Pulmonary artery endothelial cell (primary cell): ENCODE results near the gene SRSF3. TPM values are rescaled to one million over a fixed set of nuclear protein-coding genes. Genes with fewer than 3 reads are reported as not detected.
"Not testable (repeated sequence)": the region's sequence is repeated elsewhere in the genome, so short reads cannot be mapped to it uniquely, and the experiment has no call there.

Source experiments
- DNase-seq: peaks from one replicate; pipeline ENCODE4 v3.0.0-alpha.2; 2011; ENCODE audit warnings: low read depth, low spot score
- total RNA-seq: library from RNA; depleted of rRNA; stranded (reverse); fragments of >200 nt; gene quantifications from 2 replicates; pipeline ENCODE4 v1.2.3, GENCODE V29; 2014

SRSF3 gene
- total RNA-seq, 1 donor from 2014 or later = 415 TPM

DNA sequence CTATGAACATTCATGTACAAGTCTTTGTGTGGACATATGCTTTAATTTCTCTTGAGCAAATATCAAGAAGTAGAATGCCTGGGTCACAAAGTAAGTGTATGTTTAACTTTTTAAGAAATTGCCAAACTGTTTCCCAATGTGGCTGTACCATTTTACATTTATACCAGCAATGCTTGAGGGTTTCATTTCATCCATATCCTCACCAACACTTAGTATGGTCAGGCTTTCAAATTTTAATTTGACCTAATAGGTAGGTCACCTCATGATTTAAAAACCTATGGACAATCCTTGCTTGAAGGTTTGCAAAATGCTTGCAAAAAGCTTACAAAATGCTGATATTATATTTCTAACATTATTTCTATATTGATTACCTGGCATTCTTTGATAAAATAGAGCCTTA, 19.5 kb upstream of the SRSF3 start:
- DNase-seq = no peak

DNA sequence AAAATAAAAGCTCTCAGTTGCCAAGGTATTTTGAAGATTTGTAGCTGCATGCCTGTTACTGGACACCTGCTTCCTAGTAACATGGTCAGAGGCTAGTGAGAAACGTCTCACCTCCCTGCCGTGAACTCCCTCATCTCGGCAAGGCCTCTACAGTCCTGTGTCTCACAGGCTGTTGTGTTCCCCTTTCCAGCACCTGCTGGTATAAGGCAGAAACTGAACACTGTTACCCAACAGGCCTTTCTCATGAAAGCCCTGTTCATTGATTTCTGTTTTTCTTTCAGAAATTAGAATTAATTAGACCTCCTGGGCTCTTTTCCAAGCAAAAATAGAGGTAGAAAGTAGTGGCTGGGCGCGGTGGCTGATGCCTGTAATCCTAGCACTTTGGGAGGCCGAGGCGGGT, 17.6 kb upstream of the SRSF3 start:
- DNase-seq = no peak

DNA sequence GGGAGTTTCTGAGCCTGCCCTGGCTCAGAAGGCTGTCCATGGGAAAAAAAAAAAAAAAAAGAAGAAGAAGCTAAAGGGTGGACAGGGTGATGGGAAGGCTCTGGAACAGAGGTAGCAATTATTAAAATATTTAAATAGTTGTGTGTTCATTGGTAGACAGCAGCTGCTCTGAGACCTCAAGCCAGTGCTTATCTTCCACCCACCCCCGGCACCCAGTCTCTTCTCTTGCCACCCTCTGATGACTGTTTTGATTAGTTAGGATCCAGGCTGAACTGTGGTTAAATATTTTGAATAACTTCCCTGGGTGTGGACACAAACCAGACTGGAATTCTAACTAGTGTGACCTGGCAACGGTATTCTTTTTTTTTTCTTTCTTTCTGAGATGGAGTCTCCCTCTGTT, 16.9 kb upstream of the SRSF3 start:
- DNase-seq = no peak

DNA sequence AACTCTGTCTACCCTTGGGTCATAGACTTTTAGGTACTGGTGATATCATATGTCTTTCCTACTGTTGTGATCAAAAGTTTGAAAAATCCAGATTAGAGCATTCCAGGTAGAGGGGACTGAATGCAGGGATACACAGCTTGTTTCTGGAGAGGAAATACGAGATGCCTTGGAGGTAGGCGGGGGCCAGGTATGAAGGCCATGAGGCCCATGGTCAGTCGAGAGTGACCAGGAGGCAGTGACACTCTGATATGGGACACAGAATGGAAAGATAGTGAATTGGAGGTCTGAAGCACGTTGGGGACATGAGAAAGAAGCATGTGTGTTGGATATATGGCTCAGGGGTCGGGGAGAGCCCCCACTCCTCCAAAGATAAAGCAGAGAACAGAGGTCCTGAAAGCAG, 16.1 kb upstream of the SRSF3 start:
- DNase-seq = no peak

DNA sequence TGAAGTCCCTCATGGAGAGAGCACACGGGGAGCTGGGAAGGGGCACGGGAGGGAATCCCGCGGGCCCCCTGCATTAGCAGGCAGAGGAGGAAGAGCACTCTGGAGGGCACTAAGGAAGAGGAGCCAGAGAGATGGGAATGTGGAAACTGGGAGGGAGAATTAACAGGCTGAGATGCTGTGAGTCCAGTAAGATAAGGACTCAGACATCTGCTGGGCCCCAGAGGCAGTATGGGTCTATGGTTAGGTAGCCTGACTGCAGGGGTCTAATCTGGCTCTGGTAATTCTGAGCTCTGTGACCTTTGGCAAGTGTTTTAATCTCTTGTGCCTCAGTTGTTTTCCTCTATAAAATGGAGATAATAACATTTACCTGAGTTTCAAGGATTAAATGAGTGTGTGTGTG, 15.7 kb upstream of the SRSF3 start:
- DNase-seq = no peak

DNA sequence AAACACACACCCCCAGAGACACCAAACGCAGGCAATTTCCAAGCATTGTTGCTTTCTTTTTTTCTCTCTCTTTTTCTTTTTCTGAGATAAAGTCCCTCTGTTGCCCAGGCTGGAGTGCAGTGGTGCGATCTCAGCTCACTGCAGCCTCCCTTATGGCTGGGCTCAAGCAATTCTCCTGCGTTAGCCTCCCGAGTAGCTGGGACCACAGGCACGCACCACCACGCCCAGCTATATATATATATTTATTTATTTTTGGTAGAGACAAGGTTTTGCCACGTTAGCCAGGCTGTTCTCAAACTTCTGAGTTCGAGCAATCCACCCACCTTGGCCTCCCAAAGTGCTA, 14.0 kb upstream of the SRSF3 start:
- DNase-seq = no peak

DNA sequence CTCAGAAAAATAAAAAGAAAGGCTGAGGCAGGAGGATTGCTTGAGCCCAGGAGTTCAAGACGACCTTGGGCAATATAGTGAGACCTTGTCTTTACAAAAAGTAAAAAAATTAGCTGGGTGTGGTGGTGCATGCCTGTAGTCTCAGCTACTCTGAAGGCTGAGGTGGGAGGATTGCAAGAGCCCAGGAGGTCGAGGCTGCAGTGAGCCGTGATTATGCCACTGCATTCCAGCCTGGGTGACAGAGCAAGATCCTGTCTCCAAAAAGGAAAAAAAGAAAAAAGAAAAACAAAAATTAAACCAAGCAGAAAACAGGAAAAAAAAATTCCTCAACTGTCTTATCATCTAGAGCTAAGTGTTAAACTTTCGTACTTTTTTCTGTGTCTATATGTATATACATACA, 12.4 kb upstream of the SRSF3 start:
- no peak for DNase-seq

DNA sequence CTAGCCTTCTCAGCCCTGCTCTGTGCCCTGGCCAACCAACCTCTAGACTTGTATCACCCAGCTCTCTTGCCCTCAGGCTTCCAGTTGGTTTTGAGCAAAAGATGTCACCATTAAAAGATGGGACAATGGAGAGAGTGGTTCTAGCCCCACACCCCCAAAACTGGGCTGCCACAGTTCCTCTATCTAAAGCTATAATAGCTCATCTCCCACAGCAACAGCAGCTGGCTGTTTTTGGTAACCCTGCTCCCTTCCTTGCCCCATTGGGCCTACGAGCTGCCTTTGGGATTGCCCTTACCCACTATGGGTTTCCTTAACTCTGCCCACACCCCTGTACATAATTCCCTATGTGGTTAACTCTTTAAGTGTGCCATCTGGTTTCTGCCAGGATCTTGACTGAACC, 7.6 kb upstream of the SRSF3 start:
- no peak for DNase-seq

DNA sequence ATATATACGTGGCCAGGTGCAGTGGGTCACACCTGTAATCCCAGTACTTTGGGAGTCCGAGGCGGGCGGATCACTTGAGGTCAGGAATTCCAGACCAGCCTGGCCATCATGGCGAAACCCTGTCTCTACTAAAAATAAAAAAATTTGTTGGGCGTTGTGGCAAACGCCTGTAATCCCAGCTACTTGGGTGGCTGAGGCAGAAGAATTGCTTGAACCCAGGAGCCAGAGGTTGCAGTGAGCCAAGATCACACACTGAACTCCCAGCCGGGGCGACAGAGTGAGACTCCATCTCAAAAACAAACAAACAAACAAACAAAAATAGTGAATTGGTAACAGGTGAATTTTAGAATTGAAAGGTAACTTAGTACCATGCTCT, 5.1 kb upstream of the SRSF3 start:
- not testable (repeated sequence) for DNase-seq

DNA sequence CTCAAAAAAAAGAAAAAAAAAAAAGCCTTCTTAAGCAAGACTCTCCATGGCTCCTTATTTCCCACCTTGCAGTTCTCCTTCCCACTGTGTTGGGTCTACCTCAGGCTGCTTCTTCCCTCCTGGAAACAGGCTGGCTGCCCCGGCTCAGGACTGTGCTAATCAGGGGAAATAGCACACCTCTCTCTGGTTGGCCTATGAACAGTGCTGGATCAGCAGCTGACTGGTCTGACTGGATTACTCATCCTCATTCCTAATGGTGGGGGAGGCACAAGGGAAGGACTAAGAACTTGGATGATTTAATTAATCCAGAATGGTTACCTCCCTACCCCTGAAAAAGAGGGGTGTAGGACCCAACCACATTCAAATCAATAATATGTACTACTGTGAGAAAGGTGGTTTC, 3.9 kb upstream of the SRSF3 start:
- no peak for DNase-seq

DNA sequence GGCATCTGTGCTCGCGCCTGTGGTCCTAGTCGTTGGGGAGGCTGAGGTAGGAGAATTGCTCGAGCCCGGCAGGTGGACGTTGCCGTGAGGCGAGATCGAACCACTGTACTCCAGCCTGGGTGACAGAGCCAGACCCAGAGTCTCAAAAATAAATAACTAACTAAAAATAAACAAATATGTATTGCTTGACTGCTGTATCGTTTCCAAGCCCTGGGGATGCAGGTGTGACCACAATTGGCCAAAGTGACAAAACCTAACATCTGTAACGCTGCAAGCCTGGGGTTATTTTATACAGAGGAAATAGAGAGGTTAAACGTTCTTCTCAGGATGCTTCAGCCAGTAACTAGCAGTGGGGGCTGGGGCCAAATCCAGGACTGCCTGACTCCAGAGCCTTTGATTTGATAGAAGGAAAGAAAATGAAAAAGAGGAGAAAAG, 1.9 kb upstream of the SRSF3 start:
- DNase-seq = no peak

DNA sequence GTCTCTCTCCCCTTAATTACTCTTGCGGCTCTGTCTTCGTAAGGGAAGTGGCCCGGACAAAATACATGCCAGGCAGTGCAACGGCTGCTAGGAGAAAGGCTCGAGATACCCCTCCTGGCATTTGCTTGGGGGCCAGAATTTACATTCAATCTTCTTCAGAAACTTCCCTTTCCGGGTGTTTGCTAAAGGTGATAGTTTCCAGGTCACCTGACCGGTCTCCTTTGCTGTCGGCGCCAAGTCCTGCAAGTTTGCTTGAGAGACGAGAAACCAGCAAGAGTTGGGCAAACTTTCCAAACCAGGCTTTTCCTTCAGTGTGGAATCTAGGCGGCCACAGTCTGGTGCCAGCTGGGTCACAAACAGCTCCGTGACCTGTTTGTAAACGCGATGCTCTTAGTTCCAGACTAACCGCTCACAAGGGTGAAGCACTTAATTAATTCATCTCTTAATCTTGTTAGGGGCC, 563 bp upstream of the SRSF3 start:
- no peak for DNase-seq

DNA sequence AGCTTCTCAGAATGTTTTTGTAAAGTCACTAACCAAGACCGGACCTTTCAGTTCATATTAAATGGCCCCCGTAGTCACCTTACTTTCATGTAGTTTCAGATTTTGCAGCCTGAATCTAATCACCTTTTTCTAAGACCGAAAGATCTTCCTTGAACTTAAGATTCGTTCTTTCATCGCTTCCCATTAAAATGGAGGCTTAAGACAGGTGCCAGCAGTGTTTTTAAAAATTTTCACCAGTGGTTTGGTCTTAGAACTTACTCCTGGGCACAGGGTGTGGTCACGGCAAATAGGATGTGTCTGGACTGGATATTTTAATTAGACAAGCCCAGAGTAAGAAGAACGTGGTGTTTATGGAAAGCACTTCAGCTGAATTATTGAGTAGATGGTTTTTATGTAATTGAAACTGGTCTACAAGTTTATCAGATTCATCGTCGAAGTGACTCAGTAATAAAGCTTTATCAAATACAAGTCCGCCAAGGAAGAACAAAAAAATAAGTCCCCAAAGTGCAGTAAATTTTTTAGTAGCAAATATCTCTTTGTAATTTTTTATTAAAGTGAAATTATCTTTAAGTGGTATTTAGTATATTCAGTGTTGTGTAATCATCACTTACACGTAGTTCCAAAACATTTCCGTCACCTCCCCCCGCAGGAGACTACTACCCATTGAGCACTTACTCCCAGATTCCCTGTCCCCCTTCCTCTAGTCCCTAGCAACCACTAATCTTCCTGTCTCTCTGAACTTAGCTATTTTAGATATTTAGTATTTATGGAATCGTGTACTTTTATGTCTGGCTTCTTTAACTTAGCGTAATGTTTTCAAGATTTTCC, 868 bp downstream of the SRSF3 start:
- DNase-seq = no peak

DNA sequence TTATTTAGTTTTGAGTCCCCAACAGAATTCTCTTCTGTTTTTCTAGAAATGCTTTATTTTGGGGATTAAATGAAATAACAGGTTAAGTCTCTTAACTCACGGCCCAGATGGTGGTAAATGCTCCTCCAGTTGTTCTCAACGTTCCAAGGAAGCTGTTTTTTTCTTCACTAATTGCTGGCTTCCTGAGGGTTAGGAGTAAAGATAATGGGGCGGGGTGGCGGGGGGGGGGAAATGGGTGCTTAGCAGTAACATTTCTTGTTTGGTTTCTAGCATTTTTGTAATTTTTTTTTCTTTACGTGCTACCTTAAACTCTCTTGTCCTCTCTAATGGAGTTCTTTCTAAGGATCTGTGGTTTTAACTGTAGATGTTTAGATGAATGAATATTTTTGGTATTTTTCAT, 2.2 kb downstream of the SRSF3 start:
- no peak for DNase-seq

DNA sequence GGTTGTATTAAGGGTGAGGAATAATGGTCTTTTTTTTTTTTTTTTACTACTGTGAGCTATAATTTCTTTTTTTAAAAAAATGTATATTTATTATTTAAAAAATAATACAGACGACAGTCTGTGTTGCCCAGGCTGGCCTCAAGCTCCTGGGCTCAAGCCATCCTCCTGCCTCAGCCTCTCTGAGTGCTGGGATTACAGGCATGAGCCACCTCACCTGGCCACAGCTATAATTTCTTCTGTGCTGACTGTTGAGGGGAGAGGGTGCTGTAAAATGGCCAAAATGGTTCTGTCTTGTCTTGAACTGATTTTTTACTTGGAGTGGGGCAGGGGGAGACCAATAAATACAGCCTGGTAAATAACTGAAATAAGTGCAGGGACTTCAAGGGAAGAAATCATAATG, 3.6 kb downstream of the SRSF3 start:
- DNase-seq = no peak

DNA sequence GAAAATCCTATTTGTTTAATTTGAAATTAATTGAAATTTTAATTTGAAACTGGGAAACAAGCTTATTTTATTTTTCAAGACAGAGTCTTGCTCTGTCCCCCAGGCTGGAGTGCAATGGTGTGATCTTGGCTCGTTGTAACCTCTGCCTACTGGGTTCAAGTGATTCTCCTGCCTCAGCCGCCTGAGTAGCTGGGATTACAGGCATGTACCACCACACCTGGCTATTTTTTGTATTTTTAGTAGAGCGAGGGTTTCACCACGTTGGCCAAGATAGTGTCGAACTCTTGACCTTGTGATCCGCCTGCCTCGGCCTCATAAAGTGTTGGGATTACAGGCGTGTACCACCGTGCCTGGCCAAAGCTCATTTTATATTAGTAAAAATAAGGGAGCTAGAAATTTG, 4.2 kb downstream of the SRSF3 start:
- no peak for DNase-seq

DNA sequence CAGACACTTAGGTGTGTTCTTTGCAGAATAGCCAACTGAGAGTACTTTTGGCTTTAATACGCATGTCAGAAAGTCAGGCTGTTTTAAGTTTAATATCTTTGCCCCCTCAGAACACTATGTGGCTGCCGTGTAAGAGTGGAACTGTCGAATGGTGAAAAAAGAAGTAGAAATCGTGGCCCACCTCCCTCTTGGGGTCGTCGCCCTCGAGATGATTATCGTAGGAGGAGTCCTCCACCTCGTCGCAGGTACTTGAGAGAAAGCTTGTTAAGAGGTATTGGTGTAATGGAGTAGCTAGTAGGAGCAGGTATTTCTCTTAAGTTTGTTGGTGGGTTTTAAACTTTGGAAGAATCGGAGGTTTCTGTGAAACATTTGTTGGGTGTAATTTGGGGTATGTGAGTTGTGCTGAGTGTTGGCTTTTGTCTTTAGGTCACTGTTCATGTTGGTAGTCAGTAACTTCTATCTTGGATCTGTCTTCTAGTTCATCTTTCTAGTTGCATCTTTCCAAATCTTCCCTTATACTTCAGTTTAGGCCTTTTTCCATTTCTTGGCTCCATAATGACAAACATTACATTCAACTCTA, 4.7 kb downstream of the SRSF3 start:
- DNase-seq = no peak

DNA sequence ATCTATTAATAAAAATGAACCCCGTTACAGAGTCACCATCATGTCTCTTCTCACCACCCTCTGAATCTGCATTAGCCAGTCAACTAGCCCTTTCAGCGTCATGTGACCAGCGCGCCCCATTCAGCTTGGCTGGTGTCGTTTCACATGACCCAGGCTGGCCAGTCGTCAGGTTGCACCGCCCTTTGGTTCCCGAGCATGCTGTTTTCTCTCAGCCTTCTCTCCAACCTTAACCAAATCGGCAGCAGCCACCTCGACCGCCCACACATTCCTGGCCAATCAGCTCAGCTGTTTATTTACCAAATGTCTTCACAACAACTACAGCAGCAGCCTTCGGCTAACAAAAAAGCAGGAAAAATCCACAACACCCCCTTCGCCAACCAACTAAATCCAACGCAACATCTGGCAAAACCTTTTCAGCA, 5.6 kb downstream of the SRSF3 start:
- DNase-seq = no peak

DNA sequence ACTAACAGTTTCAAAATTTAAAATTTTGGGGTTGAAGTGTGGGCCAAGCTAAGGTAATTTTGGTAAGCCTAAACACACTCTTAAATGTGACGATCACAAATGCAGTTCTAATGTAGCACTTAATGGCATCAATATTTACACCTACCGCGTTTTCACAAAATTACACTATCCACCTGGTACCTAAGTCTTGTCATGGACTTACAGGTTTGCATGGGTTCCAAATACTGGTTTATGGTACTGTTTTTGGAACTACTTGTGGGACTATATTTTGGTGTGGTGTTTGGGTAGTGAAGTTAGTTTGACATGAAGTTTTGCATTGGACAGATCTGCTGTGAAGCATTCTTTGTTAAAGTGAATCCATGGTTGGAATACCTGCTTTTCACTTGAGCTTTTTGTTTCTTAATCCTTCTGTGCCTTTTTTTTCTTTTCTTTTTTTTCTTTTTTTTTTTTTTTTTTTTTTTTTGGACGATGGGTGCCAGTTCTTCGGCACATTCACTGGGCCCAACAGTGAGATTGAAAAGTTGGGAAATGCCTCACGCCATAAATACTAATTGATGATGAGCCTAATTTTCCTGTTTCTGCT, 6.5 kb downstream of the SRSF3 start:
- DNase-seq = no peak

DNA sequence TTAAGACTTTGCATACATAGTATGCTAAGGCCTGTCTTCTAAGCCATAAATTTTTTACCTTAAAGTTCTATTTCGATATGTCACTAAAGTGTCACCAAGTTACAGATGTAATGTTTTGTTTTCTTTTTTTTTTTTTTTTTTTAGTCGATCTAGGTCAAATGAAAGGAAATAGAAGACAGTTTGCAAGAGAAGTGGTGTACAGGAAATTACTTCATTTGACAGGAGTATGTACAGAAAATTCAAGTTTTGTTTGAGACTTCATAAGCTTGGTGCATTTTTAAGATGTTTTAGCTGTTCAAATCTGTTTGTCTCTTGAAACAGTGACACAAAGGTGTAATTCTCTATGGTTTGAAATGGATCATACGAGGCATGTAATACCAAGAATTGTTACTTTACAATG, 7.7 kb downstream of the SRSF3 start:
- DNase-seq = not testable (repeated sequence)

DNA sequence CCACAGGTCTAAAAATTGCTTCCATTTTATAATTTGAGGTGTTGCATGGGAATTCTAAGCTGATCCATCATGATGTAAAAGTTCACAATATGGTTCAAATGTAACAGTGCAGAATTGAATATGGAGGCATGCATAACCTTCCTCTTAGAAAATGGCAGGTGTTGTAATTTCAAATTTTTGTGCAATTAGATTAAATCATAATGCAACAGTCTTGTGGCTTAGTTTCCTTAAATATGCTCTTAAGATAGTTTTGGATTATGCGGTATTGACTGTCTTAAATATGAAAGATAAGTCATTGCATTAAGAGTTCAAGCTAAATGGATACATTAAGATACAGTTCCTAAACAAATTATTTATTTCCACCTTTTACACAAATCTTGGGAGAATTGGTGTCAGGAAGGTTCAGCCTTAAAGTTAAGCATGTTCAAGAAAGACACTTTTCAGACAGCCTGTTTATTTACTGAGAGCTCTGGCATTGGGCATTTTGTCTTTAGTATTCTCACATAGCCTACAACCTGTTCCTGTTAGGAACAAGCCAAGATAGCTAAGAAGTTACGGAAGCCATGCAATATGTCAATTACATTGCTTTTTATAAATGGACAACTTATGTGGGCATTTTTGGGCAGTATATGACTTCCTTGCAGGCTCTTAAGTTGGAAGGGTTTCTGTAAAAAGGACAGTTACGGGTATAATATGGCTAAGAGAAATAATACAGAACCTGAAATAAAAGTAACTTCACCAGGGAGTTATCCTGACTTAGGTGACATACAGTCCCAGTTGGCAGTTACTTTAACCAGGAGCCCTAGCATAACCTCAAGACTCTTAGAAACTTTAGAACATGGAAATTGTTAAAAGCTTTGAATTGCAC, 9.3 kb downstream of the SRSF3 start:
- DNase-seq = no peak
